Cardiac fibroblast (primary cell): ENCODE data around the gene HOXA13.

Source experiments
- DNase-seq, 2 donors: peaks; one replicate each; pipeline versions ENCODE4 v3.0.0 to v3.0.0-alpha.2; 2010; ENCODE audit warnings: low read depth in 2 of 2
- H3K4me3 ChIP-seq, 2 donors: replicated peaks in 1 of 2; 1 replicate in 1 of 2; 2 replicates in 1 of 2; pipeline ENCODE4 v1.5.1; 2011; ENCODE audit warnings: low read depth in 2 of 2, low read length in 2 of 2, mild to moderate bottlenecking in 2 of 2, moderate library complexity in 1 of 2
- TF ChIP-seq, protein P1 (sequence below): IDR thresholded peaks from one replicate; pipeline ENCODE4 v1.5.1; 2011; ENCODE audit warnings: low read depth, mild to moderate bottlenecking, low read length, inconsistent platforms

The HOXA13 gene

DNA sequence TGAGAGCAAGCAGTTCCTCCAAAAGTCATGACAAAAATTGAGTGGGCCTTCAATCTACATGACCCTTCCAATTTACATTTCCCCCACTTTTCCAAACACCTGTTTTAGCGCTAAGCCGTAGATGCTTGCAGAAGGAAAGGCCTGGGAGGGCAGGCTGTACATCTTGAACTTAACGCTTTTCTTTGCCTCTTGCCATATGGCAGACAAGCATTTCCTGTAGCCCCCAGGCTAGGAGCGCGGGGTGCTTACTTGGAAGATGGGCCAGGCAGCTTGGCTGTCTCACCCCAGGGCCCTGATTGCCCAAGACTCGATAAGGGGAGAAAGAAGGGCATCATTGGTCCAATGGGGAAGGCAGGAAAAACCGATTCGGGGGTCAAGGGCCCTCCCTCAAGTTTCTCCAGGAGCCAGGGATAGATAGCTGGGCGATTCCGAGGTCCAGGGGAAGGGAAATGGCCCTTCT, 27.5 kb downstream of the HOXA13 start:
- no peak for DNase-seq
- H3K4me3 ChIP-seq, result no peak overlapping the region
- TF ChIP-seq, protein P1, sequence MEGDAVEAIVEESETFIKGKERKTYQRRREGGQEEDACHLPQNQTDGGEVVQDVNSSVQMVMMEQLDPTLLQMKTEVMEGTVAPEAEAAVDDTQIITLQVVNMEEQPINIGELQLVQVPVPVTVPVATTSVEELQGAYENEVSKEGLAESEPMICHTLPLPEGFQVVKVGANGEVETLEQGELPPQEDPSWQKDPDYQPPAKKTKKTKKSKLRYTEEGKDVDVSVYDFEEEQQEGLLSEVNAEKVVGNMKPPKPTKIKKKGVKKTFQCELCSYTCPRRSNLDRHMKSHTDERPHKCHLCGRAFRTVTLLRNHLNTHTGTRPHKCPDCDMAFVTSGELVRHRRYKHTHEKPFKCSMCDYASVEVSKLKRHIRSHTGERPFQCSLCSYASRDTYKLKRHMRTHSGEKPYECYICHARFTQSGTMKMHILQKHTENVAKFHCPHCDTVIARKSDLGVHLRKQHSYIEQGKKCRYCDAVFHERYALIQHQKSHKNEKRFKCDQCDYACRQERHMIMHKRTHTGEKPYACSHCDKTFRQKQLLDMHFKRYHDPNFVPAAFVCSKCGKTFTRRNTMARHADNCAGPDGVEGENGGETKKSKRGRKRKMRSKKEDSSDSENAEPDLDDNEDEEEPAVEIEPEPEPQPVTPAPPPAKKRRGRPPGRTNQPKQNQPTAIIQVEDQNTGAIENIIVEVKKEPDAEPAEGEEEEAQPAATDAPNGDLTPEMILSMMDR, result no peak

DNA sequence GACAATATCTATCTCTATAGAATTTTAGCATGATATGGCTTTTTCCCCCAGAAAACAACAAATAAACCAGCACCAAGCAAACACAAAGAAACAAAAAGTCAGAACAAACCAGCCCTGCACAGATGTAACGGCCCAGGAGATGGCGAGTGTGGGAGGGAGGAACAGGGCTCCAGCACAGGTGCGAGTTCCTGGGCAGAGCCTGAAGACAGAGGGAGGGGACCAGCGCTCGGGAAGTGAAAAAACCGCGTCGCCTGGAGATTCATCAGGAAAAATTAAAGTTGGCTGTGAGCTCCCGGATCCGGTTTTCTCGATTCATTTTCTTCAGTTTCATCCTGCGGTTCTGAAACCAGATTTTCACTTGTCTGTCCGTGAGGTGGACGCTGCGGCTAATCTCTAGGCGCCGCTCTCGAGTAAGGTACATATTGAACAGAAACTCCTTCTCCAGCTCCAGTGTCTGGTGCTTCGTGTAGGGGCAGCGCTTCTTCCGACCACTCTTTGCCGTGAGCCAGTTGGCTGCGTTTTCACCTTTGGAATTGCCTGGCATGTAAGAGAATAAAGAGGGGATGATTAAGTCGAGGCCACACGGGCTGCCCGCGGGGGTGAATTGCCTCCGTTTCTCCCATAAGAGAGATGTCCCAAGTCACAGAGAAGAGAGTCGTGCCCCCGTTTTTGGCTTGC, 28.1 kb downstream of the HOXA13 start:
- H3K4me3 ChIP-seq, result no peak overlapping the region

DNA sequence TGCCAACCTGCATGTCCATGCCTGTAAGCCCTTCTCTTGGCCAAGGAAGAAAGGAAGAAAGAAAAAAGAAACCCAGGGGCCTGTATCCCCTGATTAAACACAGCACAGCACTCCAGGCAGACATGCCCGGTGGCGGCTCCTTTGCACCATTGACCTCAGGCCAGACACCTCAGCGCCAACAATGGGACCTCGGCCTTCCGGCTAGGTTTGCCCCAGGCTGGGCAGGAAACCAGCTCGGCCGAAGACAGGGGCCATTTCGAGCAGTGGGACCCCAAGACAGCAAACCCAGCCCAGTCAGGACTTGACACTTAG, 28.6 kb downstream of the HOXA13 start:
- DNase-seq, result no peak
- TF ChIP-seq, protein P1, result no peak
- H3K4me3 ChIP-seq, result no peak overlapping the region

More for the DNA sequence above, 28.1 kb downstream of the HOXA13 start:
- TF ChIP-seq, protein P1, result no peak
- DNase-seq, result no peak

DNA sequence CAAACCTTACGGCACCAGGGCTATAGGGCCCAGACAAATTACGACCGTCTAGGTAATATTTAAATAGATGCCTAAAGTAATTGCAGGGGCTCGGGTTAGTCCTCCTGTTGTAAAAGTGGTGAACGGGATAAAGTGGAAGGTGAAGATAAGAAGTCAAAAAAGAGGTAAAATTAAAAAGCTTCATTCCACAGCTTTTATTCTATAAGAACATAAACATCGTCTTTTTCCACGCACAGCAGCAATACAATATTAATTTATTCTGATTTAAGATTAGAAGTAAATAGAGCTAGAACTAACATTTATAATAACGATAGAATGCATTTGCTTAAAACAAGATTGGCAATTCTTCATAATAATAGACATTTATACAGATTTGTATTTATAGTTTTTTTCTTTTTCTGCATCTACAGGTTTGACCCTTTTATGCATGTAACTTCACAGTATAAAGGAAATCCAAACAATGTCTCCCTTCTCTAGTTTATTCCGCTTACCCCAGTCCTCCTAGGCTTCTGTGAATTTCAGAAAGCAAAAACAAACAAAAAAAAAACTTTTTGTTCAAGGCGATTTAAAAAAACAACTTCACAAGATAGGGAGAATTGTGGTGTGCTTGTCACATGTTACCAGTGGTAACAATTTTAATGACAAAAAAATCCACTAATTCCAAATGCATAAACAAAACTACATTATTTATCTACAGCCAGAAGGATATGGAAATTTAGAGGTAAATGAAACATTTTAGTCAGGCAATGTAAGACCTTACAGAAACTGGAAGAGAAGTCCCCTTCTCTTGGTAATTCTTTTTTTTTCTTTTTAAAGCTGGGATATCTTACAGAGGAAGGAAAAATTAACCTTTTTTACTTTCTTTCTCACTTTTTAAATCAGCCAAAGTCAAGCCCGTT, 29.2 kb downstream of the HOXA13 start:
- no peak overlapping the region for H3K4me3 ChIP-seq
- DNase-seq, result no peak
- TF ChIP-seq, protein P1, result no peak

DNA sequence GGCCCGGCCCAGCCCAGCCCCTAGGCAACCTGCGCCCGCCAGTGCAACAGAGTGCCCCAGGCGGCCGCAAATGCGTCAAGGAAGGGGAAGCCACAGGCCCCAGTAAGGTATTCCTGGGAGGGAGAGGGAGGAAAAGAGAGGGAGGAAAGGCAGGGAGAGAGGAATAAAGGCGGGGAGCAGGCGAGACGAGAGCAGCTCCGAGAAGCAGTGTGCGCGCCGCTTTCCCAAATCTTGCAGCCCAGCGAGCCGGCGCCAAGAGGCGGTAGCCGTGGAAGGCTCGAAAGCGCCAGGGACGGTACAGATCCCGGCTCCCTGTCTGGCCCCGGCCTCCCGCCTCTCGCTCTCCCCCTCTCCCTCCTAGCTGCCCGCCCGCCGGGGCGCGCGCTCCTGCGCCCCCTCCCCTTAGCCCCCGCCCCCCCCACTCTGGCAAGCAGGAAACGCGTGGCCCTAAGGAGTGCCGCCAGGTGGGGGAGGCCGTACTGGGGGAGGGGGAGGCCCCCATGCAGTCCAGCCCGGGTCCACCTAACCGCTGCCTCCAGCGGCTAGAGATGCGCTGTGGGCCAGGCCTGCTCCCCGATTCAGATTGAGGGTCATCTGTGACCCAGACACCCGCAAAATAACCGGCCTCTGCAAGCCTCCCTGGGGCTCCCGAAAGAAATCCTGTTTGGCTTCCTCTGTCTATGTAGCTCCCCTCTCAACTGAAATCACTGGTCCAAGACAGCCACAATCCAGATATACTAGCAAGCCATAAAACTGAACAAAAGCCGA, 30.0 kb downstream of the HOXA13 start:
- no peak for DNase-seq
- TF ChIP-seq, protein P1, result no peak
- no peak overlapping the region for H3K4me3 ChIP-seq

DNA sequence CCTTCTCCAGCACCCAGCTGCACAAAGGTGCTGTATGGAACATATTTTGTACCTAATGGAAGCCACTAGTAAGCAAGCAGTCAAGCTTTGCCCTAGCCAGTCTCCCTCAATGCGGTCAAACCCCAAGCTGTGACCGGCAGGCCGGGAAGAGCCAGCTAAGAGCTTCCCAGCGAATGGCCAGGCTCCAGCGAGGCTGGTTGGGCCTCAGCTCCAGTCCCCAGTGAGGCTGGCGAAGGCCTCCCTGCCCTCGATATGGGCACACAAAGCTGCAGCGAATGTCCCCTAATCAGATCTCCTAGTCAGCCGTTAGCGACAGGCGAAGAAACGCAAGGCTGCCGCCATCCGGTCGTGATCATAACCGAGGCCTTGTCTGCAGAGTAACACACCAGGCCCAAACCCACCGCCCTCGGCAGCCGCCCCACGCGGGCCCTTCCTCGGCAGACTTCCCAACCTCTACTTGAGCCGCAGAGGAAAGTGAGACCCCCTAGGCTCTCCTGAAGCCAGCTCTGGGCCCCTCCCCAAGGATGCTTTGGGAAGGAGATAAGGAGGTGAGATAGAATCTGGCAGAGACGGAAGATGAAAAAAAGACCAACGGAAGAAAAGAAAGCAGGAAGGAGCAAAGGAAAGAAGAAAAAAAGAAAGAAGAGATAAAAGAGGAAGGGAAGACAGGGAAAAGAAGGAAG, 31.5 kb downstream of the HOXA13 start:
- no peak for DNase-seq
- TF ChIP-seq, protein P1, result no peak
- H3K4me3 ChIP-seq, result no peak overlapping the region
